HCT116 (cell line): ENCODE measurements around the gene RAMAC.

Experiments used
- EGR1 ChIP-seq: IDR thresholded peaks from 2 replicates; pipeline ENCODE4 v1.6.1; 2012; ENCODE audit warnings: low read depth
- EZH2 ChIP-seq: fragments of 200-600 bp; sonication (generic); IDR thresholded peaks from 2 replicates; pipeline ENCODE4 v1.6.1; 2017; ENCODE audit warnings: antibody characterized with exemption, mixed run types
- POLR2A ChIP-seq: IDR thresholded peaks from 2 replicates; pipeline ENCODE4 v1.7.0; 2011; ENCODE audit warnings: borderline replicate concordance; ENCODE audit not compliant: insufficient read depth, insufficient read length; ENCODE audit errors: extremely low read depth
- RAD21 ChIP-seq: IDR thresholded peaks from 2 replicates; pipeline ENCODE4 v1.6.1; 2012; ENCODE audit warnings: low read depth, mild to moderate bottlenecking
- SIN3A ChIP-seq: IDR thresholded peaks from 2 replicates; pipeline ENCODE4 v1.6.1; 2012; ENCODE audit warnings: low read depth
- SP1 ChIP-seq: IDR thresholded peaks from 2 replicates; pipeline ENCODE4 v1.6.1; 2012; ENCODE audit warnings: low read depth
- SRF ChIP-seq: IDR thresholded peaks from 2 replicates; pipeline ENCODE4 v1.6.1; 2012; ENCODE audit warnings: low read depth
- TCF7L2 ChIP-seq: IDR thresholded peaks from 2 replicates; pipeline ENCODE4 v1.7.0; 2011; ENCODE audit warnings: borderline replicate concordance, inconsistent platforms; ENCODE audit not compliant: insufficient read depth, insufficient read length; ENCODE audit errors: extremely low read depth
- YY1 ChIP-seq: IDR thresholded peaks from 2 replicates; pipeline ENCODE4 v1.6.1; 2011; ENCODE audit warnings: low read length, low read depth, moderate library complexity, mild to moderate bottlenecking; ENCODE audit not compliant: insufficient replicate concordance; ENCODE audit errors: extremely low read depth
- ZNF274 ChIP-seq: fragments of 200-500 bp; sonication (Bioruptor generic); IDR thresholded peaks from 2 replicates; pipeline ENCODE4 v1.6.1; 2014; ENCODE audit warnings: mild to moderate bottlenecking, low read depth, low read length, inconsistent platforms
- TF ChIP-seq, protein P1 (sequence below), 3 experiments: fragments of 200-600 bp in 1 of 3; sonication (generic) in 1 of 3; IDR thresholded peaks in 2 of 3; conservative IDR thresholded peaks in 1 of 3; 2 replicates each; pipeline ENCODE4 v1.5.1; 2012 to 2017; ENCODE audit warnings: low read depth in 2 of 3, low read length in 2 of 3, antibody characterized with exemption in 1 of 3, borderline replicate concordance in 1 of 3, control low read depth in 1 of 3, mild to moderate bottlenecking in 1 of 3, mixed read lengths in 1 of 3, mixed run types in 1 of 3, moderate library complexity in 1 of 3; ENCODE audit not compliant: insufficient read depth in 1 of 3
- TF ChIP-seq, protein P2 (sequence below): IDR thresholded peaks from 2 replicates; pipeline ENCODE4 v1.6.1; 2012; ENCODE audit warnings: low read depth
- TF ChIP-seq, protein P3 (sequence below): IDR thresholded peaks from 2 replicates; pipeline ENCODE4 v1.6.1; 2012

DNA sequence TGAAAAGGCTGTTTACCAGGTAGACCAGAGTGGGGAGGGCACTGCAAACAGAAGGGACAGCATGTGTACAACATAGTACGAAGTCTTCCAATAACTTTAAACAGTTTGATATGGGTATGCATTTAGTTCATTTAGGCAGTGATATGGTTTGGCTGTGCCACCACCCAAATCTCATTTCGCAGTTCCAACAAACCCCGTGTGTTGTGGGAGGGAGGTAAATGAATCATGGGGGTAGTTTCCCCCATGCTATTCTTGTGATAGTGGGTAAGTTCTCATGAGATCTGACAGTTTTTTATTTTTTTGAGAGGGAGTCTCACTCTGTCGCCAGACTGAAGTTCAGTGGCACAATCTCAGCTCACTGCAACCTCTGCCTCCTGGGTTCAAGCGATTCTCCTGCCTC lies 7.6 kb upstream of the RAMAC start:
- TF ChIP-seq, protein P1, sequence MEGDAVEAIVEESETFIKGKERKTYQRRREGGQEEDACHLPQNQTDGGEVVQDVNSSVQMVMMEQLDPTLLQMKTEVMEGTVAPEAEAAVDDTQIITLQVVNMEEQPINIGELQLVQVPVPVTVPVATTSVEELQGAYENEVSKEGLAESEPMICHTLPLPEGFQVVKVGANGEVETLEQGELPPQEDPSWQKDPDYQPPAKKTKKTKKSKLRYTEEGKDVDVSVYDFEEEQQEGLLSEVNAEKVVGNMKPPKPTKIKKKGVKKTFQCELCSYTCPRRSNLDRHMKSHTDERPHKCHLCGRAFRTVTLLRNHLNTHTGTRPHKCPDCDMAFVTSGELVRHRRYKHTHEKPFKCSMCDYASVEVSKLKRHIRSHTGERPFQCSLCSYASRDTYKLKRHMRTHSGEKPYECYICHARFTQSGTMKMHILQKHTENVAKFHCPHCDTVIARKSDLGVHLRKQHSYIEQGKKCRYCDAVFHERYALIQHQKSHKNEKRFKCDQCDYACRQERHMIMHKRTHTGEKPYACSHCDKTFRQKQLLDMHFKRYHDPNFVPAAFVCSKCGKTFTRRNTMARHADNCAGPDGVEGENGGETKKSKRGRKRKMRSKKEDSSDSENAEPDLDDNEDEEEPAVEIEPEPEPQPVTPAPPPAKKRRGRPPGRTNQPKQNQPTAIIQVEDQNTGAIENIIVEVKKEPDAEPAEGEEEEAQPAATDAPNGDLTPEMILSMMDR (IDR thresholded peaks at IDR 0.05 in 2 of 3, conservative IDR thresholded peaks at IDR 0.05 in 1 of 3; ENCODE audit: borderline replicate concordance in 1 of 3, insufficient read depth in 1 of 3, low read depth in 2 of 3, low read length in 2 of 3), result no peak
- no peak for TF ChIP-seq POLR2A
- TF ChIP-seq ZNF274, result no peak
- TF ChIP-seq SRF, result no peak
- TF ChIP-seq EZH2, result no peak
- no peak for TF ChIP-seq EGR1
- no peak for TF ChIP-seq TCF7L2
- no peak for TF ChIP-seq SP1
- TF ChIP-seq, protein P2, sequence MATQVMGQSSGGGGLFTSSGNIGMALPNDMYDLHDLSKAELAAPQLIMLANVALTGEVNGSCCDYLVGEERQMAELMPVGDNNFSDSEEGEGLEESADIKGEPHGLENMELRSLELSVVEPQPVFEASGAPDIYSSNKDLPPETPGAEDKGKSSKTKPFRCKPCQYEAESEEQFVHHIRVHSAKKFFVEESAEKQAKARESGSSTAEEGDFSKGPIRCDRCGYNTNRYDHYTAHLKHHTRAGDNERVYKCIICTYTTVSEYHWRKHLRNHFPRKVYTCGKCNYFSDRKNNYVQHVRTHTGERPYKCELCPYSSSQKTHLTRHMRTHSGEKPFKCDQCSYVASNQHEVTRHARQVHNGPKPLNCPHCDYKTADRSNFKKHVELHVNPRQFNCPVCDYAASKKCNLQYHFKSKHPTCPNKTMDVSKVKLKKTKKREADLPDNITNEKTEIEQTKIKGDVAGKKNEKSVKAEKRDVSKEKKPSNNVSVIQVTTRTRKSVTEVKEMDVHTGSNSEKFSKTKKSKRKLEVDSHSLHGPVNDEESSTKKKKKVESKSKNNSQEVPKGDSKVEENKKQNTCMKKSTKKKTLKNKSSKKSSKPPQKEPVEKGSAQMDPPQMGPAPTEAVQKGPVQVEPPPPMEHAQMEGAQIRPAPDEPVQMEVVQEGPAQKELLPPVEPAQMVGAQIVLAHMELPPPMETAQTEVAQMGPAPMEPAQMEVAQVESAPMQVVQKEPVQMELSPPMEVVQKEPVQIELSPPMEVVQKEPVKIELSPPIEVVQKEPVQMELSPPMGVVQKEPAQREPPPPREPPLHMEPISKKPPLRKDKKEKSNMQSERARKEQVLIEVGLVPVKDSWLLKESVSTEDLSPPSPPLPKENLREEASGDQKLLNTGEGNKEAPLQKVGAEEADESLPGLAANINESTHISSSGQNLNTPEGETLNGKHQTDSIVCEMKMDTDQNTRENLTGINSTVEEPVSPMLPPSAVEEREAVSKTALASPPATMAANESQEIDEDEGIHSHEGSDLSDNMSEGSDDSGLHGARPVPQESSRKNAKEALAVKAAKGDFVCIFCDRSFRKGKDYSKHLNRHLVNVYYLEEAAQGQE, result no peak
- TF ChIP-seq SIN3A, result no peak
- TF ChIP-seq, protein P3, sequence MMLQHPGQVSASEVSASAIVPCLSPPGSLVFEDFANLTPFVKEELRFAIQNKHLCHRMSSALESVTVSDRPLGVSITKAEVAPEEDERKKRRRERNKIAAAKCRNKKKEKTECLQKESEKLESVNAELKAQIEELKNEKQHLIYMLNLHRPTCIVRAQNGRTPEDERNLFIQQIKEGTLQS, result no peak
- TF ChIP-seq YY1, result no peak
- no peak for TF ChIP-seq RAD21
